Retinal pigment epithelial cell (primary cell): ENCODE results near the gene CBY1.

Experiments
- DNase-seq: peaks from one replicate; pipeline ENCODE4 v3.0.0-alpha.2; 2010; ENCODE audit warnings: low read depth
- H3K4me3 ChIP-seq: 2 replicates; pipeline ENCODE4 v1.5.1; 2011; ENCODE audit warnings: mild to moderate bottlenecking, low read length, control low read depth, moderate library complexity
- CTCF ChIP-seq: conservative IDR thresholded peaks from 2 replicates; pipeline ENCODE4 v1.5.1; 2011; ENCODE audit warnings: low read depth, low read length, control low read depth, inconsistent platforms

CBY1 gene

GRCh38 chr22:38696606-38697424 is 40.4 kb downstream of the CBY1 start:
- no peak for DNase-seq

GRCh38 chr22:38697425-38698089 is 41.1 kb downstream of the CBY1 start:
- H3K4me3 ChIP-seq: peak overlapping the region; percentile 67
- no peak for DNase-seq
- TF ChIP-seq CTCF: no peak

More at GRCh38 chr22:38696606-38697424, 40.4 kb downstream of the CBY1 start:
- peak overlapping the region; percentile 67 for H3K4me3 ChIP-seq
- no peak for TF ChIP-seq CTCF

GRCh38 chr22:38698407-38699094 is 42.1 kb downstream of the CBY1 start:
- peak overlapping the region; percentile 67 for H3K4me3 ChIP-seq
- no peak for TF ChIP-seq CTCF
- no peak for DNase-seq

GRCh38 chr22:38699143-38699542 is 42.7 kb downstream of the CBY1 start:
- H3K4me3 ChIP-seq: peak overlapping the region; percentile 67
- no peak for DNase-seq
- no peak for TF ChIP-seq CTCF

GRCh38 chr22:38699784-38700183 is 43.3 kb downstream of the CBY1 start:
- peak overlapping the region; percentile 67 for H3K4me3 ChIP-seq
- DNase-seq: no peak
- TF ChIP-seq CTCF: no peak

- DNase-seq: no peak
- peak overlapping the region; percentile 67 for H3K4me3 ChIP-seq
- no peak for TF ChIP-seq CTCF
These were observed 43.9 kb downstream of the CBY1 start for GRCh38 chr22:38700270-38700788.
